Measurements from ENCODE around the gene SMAD7. TPM values are rescaled to one million over a fixed set of nuclear protein-coding genes. Genes with fewer than 3 reads are reported as not detected.

Gene SMAD7
- total RNA-seq, 4 donors from 2014 or later = 42.9 to 100 (median 68.7) TPM

DNA sequence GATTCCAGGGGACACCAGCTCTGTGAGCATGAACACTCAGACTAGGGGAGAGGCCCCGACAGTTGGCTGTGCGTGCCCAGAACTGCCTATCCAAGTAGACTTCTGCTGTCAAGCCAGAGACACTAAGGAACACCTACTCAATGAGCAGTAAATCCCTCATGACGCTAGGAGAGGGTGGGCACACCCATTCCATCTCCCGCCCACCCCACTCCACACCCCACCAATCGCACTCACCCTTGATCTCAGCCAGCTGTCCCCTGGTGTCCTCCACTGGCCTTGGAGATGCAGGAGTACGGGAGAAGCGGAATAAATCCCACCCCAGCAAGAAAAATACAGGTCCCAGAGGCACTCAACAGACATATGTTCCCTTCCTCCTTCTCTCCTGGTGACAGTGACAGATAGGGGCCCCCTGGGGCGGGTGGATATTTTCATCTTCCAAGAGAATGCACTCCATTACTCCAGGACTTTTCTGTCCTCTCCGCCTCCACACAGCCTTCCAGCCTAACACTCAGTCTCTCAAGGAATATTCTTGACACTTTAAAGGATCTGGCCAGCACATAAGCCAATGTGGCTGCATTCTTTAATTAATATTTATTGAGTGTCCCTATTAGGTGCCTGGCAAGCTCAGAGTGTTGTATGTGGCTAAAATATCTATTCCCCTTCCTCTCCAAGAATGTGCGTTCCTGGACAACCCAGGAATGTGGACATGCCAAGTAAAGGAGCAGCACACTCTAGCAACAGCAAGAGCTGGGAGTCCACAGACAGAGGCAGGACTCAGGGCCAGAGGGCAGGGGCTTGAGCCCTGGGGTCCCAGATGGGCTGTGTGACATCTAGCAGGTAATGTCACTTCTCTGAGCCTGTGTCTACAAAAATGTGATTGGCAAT lies 13.1 kb upstream of the SMAD7 start:
- H3K27ac ChIP-seq = peak overlapping the region in 2 of 4 donors; percentile 1 to 14
- H3K27me3 ChIP-seq = no peaks in the 10 kb centered on the region
- TF ChIP-seq, protein P1, sequence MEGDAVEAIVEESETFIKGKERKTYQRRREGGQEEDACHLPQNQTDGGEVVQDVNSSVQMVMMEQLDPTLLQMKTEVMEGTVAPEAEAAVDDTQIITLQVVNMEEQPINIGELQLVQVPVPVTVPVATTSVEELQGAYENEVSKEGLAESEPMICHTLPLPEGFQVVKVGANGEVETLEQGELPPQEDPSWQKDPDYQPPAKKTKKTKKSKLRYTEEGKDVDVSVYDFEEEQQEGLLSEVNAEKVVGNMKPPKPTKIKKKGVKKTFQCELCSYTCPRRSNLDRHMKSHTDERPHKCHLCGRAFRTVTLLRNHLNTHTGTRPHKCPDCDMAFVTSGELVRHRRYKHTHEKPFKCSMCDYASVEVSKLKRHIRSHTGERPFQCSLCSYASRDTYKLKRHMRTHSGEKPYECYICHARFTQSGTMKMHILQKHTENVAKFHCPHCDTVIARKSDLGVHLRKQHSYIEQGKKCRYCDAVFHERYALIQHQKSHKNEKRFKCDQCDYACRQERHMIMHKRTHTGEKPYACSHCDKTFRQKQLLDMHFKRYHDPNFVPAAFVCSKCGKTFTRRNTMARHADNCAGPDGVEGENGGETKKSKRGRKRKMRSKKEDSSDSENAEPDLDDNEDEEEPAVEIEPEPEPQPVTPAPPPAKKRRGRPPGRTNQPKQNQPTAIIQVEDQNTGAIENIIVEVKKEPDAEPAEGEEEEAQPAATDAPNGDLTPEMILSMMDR (IDR thresholded peaks at IDR 0.05) = no peak
- TF ChIP-seq POLR2A (IDR thresholded peaks at IDR 0.05) = no peak
- no peaks in the 10 kb centered on the region for H3K9me3 ChIP-seq
- no peaks in the 10 kb centered on the region for H3K36me3 ChIP-seq
- DNase-seq = no peak
- peaks cover 0 to 9% (median 0%) of the 10 kb centered on the region in 4 donors for H3K4me1 ChIP-seq
- no peak overlapping the region for H3K4me3 ChIP-seq

DNA sequence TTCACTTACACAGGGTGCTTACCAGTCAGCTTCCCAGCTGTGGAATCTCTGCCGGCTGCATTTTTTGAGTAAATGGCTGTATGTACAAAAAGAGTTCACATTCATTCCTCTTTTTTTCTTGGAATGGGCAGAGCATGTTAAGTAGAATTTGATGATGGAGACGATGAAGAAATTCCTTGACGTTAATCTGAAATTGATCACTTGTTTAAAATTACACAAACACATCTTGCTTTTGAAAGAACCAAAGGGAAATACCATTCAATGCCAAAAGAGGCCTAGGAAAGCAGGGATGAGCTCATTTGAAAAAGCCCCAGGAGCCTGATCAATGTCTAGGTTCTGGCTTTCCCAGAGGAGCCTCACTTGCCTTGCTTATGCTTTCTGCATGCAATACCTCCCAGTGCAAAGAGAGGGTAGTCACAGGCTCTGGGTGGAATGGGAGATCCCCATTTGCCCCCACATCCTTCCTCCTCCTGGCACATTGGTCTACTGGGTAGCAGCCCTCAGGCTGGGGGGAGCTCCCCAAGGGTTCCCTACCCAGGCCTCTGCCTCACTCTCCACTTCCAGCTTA lies 12.3 kb upstream of the SMAD7 start:
- Histone ChIP-seq H3K27ac (peak overlapping the region in 3 of 4 donors; percentile 1 to 52 (median 14)), H3K4me3 (no peak overlapping the region), H3K36me3 (no peaks in the 10 kb centered on the region), H3K9me3 (no peaks in the 10 kb centered on the region), H3K27me3 (no peaks in the 10 kb centered on the region), H3K4me1 (peaks cover 0 to 9% (median 0%) of the 10 kb centered on the region in 4 donors)
- TF ChIP-seq, protein P1 (IDR thresholded peaks at IDR 0.05) = no peak
- no peak for TF ChIP-seq POLR2A (IDR thresholded peaks at IDR 0.05)
- DNase-seq = no peak

DNA sequence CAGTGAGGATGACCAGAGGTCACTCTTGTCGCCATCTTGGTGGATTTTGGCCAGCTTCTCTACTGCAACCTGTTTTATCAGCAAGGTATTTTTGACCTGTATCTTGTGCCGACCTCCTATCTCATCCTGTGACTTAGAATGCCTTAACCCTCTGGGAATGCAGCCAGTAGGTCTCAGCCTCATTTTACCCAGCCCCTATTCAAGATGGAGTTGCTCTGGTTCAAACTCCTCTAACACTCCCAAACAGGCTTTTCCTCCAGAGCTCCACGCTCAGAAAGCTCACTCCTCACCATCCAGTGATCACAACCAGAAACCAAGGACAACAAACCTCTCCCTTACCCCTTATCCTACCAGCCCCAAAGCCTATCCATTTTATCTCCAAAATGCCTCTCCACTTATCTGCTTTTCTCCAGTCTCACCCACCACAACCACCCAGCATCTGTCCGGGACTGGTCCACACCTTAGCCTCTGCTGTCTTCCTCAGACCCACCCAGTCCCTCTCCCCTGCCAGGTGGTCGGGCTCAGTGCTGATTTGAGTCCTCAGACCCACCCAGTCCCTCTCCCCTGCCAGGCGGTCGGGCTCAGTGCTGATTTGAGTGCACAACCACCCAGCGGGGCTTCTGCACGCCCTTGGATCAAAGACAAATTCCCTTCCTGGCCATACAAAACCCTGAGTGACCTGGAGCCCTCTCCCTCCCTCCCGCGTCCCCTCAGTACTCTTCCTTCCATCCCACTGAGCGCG lies 11.7 kb upstream of the SMAD7 start:
- H3K36me3 ChIP-seq = no peaks in the 10 kb centered on the region
- H3K9me3 ChIP-seq = no peaks in the 10 kb centered on the region
- no peak overlapping the region for H3K4me3 ChIP-seq
- H3K27ac ChIP-seq = peak overlapping the region in 3 of 4 donors; percentile 28 to 52 (median 34)
- H3K27me3 ChIP-seq = no peaks in the 10 kb centered on the region
- TF ChIP-seq, protein P1 (IDR thresholded peaks at IDR 0.05) = no peak
- TF ChIP-seq POLR2A (IDR thresholded peaks at IDR 0.05) = no peak
- DNase-seq = no peak
- H3K4me1 ChIP-seq = peaks cover 0 to 9% (median 0%) of the 10 kb centered on the region in 4 donors

DNA sequence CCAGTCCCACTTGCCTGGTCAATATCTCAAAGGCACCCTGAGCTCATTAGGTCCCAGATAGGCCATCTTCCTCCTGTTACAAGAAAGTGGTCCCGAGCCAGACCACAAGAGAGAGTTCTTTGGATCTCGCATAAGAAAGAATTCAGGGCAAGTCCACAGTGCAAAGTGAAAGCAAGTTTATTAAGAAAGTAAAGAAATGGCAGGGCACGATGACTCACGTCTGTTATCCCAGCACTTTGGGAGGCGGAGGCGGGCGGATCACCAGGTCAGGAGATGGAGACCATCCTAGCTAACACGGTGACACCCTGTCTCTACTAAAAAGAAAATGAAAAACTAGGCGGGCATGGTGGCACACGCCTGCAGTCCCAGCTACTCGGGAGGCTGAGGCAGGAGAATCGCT lies 10.8 kb upstream of the SMAD7 start:
- peak in 1 of 3 donors; percentile 68 for DNase-seq
- Histone ChIP-seq H3K27ac (peak overlapping the region in 2 of 4 donors; percentile 41 to 63), H3K9me3 (no peaks in the 10 kb centered on the region)

More for the DNA sequence above, 10.8 kb upstream of the SMAD7 start:
- Histone ChIP-seq H3K4me3 (no peak overlapping the region), H3K4me1 (peaks cover 0 to 15% (median 0%) of the 10 kb centered on the region in 4 donors), H3K36me3 (no peaks in the 10 kb centered on the region), H3K27me3 (no peaks in the 10 kb centered on the region)
- TF ChIP-seq POLR2A (IDR thresholded peaks at IDR 0.05) = no peak
- TF ChIP-seq, protein P1 (IDR thresholded peaks at IDR 0.05) = no peak
